H1 (cell line): ENCODE data around the gene ALG9.

ENCODE experiments used
- ATF3 ChIP-seq: IDR thresholded peaks from 2 replicates; pipeline ENCODE4 v1.6.1; 2011; ENCODE audit warnings: low read depth, mild to moderate bottlenecking, low read length; ENCODE audit not compliant: insufficient read depth
- EZH2 ChIP-seq: fragments of 200-600 bp; sonication (generic); IDR thresholded peaks from 2 replicates; pipeline ENCODE4 v1.7.1; 2012; ENCODE audit warnings: low read depth, mild to moderate bottlenecking, moderate library complexity, low read length, inconsistent platforms; ENCODE audit not compliant: severe bottlenecking
- JUND ChIP-seq: IDR thresholded peaks from 2 replicates; pipeline ENCODE4 v1.6.1; 2011; ENCODE audit warnings: mild to moderate bottlenecking, improper control_type of control experiment, low read length

GRCh38 chr11:111870886-111871692 is at the start of gene ALG9:
- TF ChIP-seq EZH2 (no peak), JUND (no peak), ATF3 (no peak)
